ENCODE results near the gene DOCK2. TPM values are rescaled to one million over a fixed set of nuclear protein-coding genes. Genes with fewer than 3 reads are reported as not detected.

DOCK2 gene
- total and polyA plus RNA-seq, 9 of the 15 experiments (the other 6 are each of a cell fraction or from before 2014, with no cell fraction given), result 4.5 to 42.6 (median 20.5) TPM

DNA sequence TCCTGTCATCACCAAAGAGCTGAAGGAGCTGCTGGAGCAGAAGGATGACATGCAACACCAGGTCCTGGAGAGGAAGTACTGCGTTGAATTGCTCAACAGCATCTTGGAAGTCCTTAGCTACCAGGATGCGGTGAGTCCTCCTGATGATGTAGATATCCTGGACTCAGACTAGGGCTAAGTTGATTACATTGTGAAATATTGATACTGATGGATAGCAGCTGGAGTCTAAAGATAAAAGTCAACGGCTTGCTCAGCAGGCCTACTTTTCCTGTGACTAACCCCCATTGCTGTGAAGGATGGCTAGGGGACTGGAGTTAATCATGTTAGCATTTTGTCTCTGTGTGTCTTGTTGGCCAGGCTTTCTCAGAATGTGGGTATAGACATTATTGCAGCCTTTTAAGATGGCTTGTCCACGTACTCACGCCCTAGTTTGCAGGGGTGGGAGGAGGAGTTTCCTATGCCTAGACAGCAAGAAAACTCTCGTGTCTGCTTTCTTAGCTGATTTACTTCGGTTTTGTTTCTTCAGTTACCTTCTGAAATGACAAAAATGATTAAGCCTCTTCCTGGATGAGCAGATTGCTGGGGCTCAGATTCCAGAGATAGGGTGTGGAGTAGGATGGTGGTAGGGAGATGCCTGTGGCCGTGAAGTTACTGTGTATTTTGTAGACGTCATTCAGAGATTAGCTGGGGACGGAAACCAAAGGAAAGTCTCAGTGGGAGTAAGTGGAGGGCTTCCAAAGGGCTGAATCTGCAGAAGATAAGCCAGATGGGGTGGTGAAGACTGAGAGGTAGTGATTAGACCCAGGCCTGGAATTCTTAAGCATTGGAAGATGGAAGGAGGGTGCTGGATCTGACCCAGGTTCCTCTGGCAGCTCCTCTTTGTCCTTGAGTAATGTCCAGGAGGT is 166.3 kb downstream of the DOCK2 start (continued):
- TF ChIP-seq ZNF121 (CRISPR knock-in tag; conservative IDR thresholded peaks at IDR 0.05), result no peak
- TF ChIP-seq MEF2A (IDR thresholded peaks at IDR 0.05; ENCODE audit: control insufficient read depth, low read depth, low read length), result no peak; the same call in 1 of the 2 replicates
- peak; percentile 43; the same call in 1 of the 2 replicates for TF ChIP-seq SMARCA5 (IDR thresholded peaks at IDR 0.05)
- TF ChIP-seq, protein P1, sequence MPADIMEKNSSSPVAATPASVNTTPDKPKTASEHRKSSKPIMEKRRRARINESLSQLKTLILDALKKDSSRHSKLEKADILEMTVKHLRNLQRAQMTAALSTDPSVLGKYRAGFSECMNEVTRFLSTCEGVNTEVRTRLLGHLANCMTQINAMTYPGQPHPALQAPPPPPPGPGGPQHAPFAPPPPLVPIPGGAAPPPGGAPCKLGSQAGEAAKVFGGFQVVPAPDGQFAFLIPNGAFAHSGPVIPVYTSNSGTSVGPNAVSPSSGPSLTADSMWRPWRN (IDR thresholded peaks at IDR 0.05; ENCODE audit: low read depth), result peak; percentile 29; the same call in 1 of the 2 replicates
- no peak for TF ChIP-seq ZBTB1 (CRISPR knock-in tag; IDR thresholded peaks at IDR 0.05; ENCODE audit: borderline replicate concordance, low read depth)
- TF ChIP-seq KDM5B (IDR thresholded peaks at IDR 0.05; ENCODE audit: insufficient replicate concordance, low read depth, low read length), result no peak
- TF ChIP-seq KLF13 (tag; IDR thresholded peaks at IDR 0.05; ENCODE audit: borderline replicate concordance, low read depth), result no peak
- TF ChIP-seq BRF2 (IDR thresholded peaks at IDR 0.05; ENCODE audit: borderline replicate concordance, insufficient read depth, insufficient read length), result no peak
- TF ChIP-seq PHF8 (IDR thresholded peaks at IDR 0.05; ENCODE audit: borderline replicate concordance, low read length), result no peak
- TF ChIP-seq STAT5A (IDR thresholded peaks at IDR 0.05; ENCODE audit: borderline replicate concordance, low read length), result peak; percentile 83
- no peak for TF ChIP-seq PHF20 (IDR thresholded peaks at IDR 0.05; ENCODE audit: partially characterized antibody)
- TF ChIP-seq, protein P2, sequence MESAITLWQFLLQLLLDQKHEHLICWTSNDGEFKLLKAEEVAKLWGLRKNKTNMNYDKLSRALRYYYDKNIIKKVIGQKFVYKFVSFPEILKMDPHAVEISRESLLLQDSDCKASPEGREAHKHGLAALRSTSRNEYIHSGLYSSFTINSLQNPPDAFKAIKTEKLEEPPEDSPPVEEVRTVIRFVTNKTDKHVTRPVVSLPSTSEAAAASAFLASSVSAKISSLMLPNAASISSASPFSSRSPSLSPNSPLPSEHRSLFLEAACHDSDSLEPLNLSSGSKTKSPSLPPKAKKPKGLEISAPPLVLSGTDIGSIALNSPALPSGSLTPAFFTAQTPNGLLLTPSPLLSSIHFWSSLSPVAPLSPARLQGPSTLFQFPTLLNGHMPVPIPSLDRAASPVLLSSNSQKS (CRISPR knock-in tag; IDR thresholded peaks at IDR 0.05), result no peak
- 0 out of 2 replicates have a peak, but pooled peaks have one; percentile 12 for TF ChIP-seq OTX1 (CRISPR knock-in tag; IDR thresholded peaks at IDR 0.05)
- no peak for TF ChIP-seq KLF6 (CRISPR knock-in tag; IDR thresholded peaks at IDR 0.05; ENCODE audit: borderline replicate concordance)
- TF ChIP-seq, protein P3, sequence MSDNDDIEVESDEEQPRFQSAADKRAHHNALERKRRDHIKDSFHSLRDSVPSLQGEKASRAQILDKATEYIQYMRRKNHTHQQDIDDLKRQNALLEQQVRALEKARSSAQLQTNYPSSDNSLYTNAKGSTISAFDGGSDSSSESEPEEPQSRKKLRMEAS (CRISPR knock-in tag; IDR thresholded peaks at IDR 0.05), result no peak
- peak; percentile 73 to 74 for TF ChIP-seq KDM1A (IDR thresholded peaks at IDR 0.05)
- no peak for TF ChIP-seq MYNN (IDR thresholded peaks at IDR 0.05)
- no peak for TF ChIP-seq MYNN (CRISPR knock-in tag; IDR thresholded peaks at IDR 0.05)
- TF ChIP-seq ERF (CRISPR knock-in tag; IDR thresholded peaks at IDR 0.05), result no peak
- no peak for TF ChIP-seq PBX2 (CRISPR knock-in tag; IDR thresholded peaks at IDR 0.05; ENCODE audit: low read depth)
- TF ChIP-seq PBX2 (tag; conservative IDR thresholded peaks at IDR 0.05; ENCODE audit: low read depth), result 0 out of 2 replicates have a peak, but pooled peaks have one; percentile 34
- no peak; the same call in 1 of the 2 replicates for TF ChIP-seq MECOM (CRISPR knock-in tag; IDR thresholded peaks at IDR 0.05)

Measured in K562 (cell line).